HEK293T (cell line): ENCODE measurements around the gene GRPR.

Experiments
- BHLHE40 ChIP-seq: fragments of 450-650 bp; IDR thresholded peaks from 2 replicates; pipeline ENCODE4 v1.6.1; 2016; ENCODE audit warnings: mild to moderate bottlenecking, moderate library complexity, borderline replicate concordance
- ELF4 ChIP-seq: fragments of 450-650 bp; IDR thresholded peaks from 2 replicates; pipeline ENCODE4 v1.6.1; 2017; ENCODE audit warnings: antibody characterized with exemption
- FOXA1 ChIP-seq: fragments of 450-650 bp; IDR thresholded peaks from 2 replicates; pipeline ENCODE4 v1.6.1; 2016; ENCODE audit warnings: mild to moderate bottlenecking
- FOXM1 ChIP-seq: fragments of 450-650 bp; IDR thresholded peaks from 2 replicates; pipeline ENCODE4 v1.6.1; 2017; ENCODE audit warnings: mild to moderate bottlenecking, borderline replicate concordance

GRCh38 chrX:16081357-16081756, 42.0 kb upstream of the GRPR start:
- TF ChIP-seq ELF4 (no peak), FOXM1 (no peak), FOXA1 (no peak), BHLHE40 (no peak)
